ENCODE results near the gene SLC16A1.
A peak's percentile ranks its signal among the peaks of the same experiment; 100 is the strongest.

SLC16A1 gene

DNA sequence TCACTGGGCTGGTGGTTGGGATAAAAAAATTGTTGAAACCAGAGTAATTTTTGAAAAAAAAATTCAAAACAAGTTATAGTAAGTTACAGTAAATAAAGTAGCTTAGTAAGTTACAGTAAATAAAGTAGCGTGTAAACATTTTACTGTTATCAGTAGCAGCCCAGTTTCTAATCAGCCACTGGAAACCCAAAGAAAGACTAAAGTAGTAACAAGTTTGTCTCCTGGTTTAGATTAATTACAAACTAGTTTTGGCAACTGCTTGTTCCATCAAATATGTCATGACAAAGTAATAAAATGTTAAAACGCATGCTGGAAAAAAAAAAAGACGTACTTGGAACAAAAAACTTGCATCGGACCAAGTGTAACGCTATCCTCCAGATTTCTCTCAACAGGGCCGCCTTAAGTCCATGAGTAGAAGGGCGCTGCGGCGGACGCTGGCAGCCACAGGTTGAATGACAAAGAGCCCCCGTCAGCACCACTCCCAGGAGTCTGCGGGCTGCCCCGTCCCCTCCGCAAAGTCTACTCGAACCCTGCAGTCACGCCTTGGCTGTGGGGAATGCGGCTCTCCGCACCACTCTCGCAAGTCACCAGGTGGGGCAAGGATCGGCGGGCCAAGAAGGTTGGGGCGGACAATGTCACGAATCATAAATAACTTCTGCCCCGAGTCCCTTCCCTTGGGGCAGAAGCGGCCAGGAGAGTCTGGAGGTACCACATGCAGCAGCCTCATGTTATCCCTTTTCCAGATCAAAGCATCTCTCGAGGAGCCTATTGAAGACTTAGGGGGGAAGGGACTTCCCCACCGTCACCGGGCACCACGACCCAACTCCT lies 837 bp downstream of the SLC16A1 start:
- peak; percentile 59 for DNase-seq (ENCODE audit: low read depth)
- peak overlapping the region; percentile 72 for H3K4me3 ChIP-seq (replicated peaks; ENCODE audit: low read depth, low read length)
- no peak for TF ChIP-seq CTCF (IDR thresholded peaks at IDR 0.05; ENCODE audit: low read length, missing control alignments)

DNA sequence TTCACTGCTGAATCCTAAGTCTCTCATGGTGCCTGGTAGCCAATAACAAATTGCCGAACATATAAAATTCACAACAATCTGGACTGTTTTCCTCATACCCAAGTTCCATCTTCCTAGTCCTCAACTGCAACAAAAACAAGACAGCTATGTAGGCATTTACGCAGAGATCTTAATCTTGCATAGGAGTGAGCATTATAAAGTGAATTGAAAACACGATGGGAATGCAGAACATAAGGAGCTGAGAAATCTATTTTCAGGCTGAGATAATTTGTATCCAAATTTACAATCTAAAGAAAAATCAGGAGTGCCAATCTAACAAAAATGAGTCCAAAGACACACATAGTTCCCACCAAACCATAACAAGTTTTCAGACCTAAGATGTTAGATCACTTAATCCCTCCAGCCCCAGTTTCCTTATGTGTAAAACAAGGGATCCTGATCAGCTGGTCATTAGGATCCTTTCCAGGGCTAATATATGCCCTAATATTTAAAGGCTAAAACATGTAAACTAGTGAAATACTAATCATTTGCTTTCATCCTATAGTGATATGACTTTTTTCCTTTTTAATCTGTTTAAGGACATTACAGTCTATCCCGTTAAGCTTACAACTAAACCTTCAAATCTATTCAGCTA lies 1.9 kb downstream of the SLC16A1 start:
- peak overlapping the region; percentile 72 for H3K4me3 ChIP-seq (replicated peaks; ENCODE audit: low read depth, low read length)
- TF ChIP-seq CTCF (IDR thresholded peaks at IDR 0.05; ENCODE audit: low read length, missing control alignments) = no peak

DNA sequence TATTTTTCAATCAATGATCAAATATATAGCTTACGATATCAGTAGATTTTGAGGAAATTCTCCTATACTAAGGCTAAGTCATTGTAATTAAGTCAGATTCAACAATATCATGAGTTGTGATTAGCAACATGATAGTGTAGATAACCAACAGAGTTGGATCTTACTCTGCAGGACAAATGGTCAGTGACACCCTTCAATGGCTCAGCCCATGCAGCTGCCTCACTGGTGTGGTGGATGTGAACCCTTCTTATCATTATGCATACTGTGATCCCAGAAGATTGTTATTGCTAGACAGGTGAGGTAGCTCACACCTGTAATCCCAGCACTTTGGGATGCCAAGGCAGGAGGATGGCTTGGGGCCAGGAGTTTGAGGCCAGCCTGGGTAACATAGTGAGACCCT lies 5.6 kb downstream of the SLC16A1 start:
- no peak overlapping the region for H3K4me3 ChIP-seq (replicated peaks; ENCODE audit: low read depth, low read length)
- TF ChIP-seq CTCF (IDR thresholded peaks at IDR 0.05; ENCODE audit: low read length, missing control alignments) = no peak
- no peak for DNase-seq (ENCODE audit: low read depth)

More for the DNA sequence above, 1.9 kb downstream of the SLC16A1 start:
- no peak for DNase-seq (ENCODE audit: low read depth)

GRCh38 chr1:112946683-112947082 lies 9.3 kb downstream of the SLC16A1 start:
- no peak for TF ChIP-seq CTCF (IDR thresholded peaks at IDR 0.05; ENCODE audit: low read length, missing control alignments)
- no peak overlapping the region for H3K4me3 ChIP-seq (replicated peaks; ENCODE audit: low read depth, low read length)
- no peak for DNase-seq (ENCODE audit: low read depth)

DNA sequence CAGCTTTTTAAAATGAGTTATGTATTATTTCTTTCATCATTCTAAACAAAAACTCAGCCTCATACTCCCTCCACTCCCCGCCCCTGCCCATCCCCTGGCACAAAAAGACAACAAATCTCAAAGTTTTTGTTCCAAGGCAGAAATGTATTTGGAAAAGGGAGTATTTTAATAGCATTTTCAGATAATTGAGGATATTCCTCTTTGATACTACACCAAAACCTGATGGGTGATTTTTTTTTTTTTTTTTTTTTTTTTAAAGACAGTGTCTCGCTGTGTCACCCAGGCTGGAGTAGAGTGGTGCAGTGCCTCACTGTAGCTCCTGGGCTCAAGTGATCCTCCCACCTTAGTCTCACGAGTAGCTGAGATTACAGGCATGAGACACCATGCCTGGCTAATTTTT lies 16.2 kb downstream of the SLC16A1 start:
- no peak for TF ChIP-seq CTCF (IDR thresholded peaks at IDR 0.05; ENCODE audit: low read length, missing control alignments)
- no peak overlapping the region for H3K4me3 ChIP-seq (replicated peaks; ENCODE audit: low read depth, low read length)
- DNase-seq (ENCODE audit: low read depth) = no peak

DNA sequence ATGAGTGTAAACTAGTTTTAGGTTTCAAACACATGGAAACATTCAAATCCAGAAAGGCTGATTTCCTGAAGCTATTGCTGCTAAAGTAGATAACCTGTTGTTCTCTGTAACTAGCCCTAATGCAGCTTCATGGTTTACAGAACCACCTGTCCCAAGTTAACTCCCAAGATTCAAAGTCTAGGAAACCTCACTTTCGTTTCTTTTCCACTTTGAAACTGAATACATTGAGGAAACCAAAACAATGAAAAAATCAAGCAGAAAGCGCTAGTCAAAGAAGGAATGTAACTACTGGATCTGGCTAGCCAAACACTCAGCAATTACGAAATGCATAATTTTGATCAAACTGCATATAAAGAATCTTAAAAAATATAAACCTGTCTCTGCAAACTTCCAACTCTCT lies 17.8 kb downstream of the SLC16A1 start:
- H3K4me3 ChIP-seq (replicated peaks; ENCODE audit: low read depth, low read length) = no peak overlapping the region
- TF ChIP-seq CTCF (IDR thresholded peaks at IDR 0.05; ENCODE audit: low read length, missing control alignments) = no peak
- DNase-seq (ENCODE audit: low read depth) = peak; percentile 30
